ENCODE results near the gene ZNF350. TPM values are rescaled to one million over a fixed set of nuclear protein-coding genes. Genes with fewer than 3 reads are reported as not detected.

Gene ZNF350
- total and polyA plus RNA-seq, 2 of the 13 experiments (the other 11 are each of a cell fraction or from before 2014, with no cell fraction given) = 3.7 to 6.9 TPM

Other genes starting within 250 kb of the ZNF350 start
- not detected in 2 replicates for gene FPR1, start 235.0 kb downstream of the ZNF350 start, total RNA-seq (2016; rRNA removed; fragmentation: Illumina TruSeq; extraction: Trizol)
- 0.07 TPM in 1 of 2 replicates, not detected in the other for gene FPR1, start 235.0 kb downstream of the ZNF350 start, polyA plus RNA-seq (2011; rRNA removed)
- gene FPR2, start 225.7 kb downstream of the ZNF350 start, total RNA-seq (2016; rRNA removed; fragmentation: Illumina TruSeq; extraction: Trizol) = not detected in 2 replicates
- gene FPR2, start 225.7 kb downstream of the ZNF350 start, polyA plus RNA-seq (2011; rRNA removed) = not detected in 2 replicates
- gene FPR3, start 191.7 kb downstream of the ZNF350 start, total RNA-seq (2016; rRNA removed; fragmentation: Illumina TruSeq; extraction: Trizol) = not detected in 2 replicates
- 0.12 TPM in 1 of 2 replicates, not detected in the other for gene FPR3, start 191.7 kb downstream of the ZNF350 start, polyA plus RNA-seq (2011; rRNA removed)
- 3.2 and 5.7 TPM in 2 replicates for gene ZNF577, start 98.9 kb downstream of the ZNF350 start, total RNA-seq (2016; rRNA removed; fragmentation: Illumina TruSeq; extraction: Trizol)
- 7.1 and 7.6 TPM in 2 replicates for gene ZNF577, start 98.9 kb downstream of the ZNF350 start, polyA plus RNA-seq (2011; rRNA removed)
- 13.4 and 13.9 TPM in 2 replicates for gene ZNF649, start 81.8 kb downstream of the ZNF350 start, total RNA-seq (2016; rRNA removed; fragmentation: Illumina TruSeq; extraction: Trizol)
- 2.6 and 3.0 TPM in 2 replicates for gene ZNF649, start 81.8 kb downstream of the ZNF350 start, polyA plus RNA-seq (2011; rRNA removed)
- 8.3 and 9.6 TPM in 2 replicates for gene ZNF613, start 59.4 kb downstream of the ZNF350 start, total RNA-seq (2016; rRNA removed; fragmentation: Illumina TruSeq; extraction: Trizol)
- gene ZNF613, start 59.4 kb downstream of the ZNF350 start, polyA plus RNA-seq (2011; rRNA removed) = 3.6 and 3.7 TPM in 2 replicates
- 7.8 and 13.9 TPM in 2 replicates for gene ZNF615, start 21.4 kb upstream of the ZNF350 start, total RNA-seq (2016; rRNA removed; fragmentation: Illumina TruSeq; extraction: Trizol)
- gene ZNF615, start 21.4 kb upstream of the ZNF350 start, polyA plus RNA-seq (2011; rRNA removed) = 5.1 and 5.2 TPM in 2 replicates
- 22.8 and 38.2 TPM in 2 replicates for gene ZNF614, start 41.5 kb upstream of the ZNF350 start, total RNA-seq (2016; rRNA removed; fragmentation: Illumina TruSeq; extraction: Trizol)
- gene ZNF614, start 41.5 kb upstream of the ZNF350 start, polyA plus RNA-seq (2011; rRNA removed) = 10.0 and 13.0 TPM in 2 replicates
- gene ZNF432, start 62.0 kb upstream of the ZNF350 start, total RNA-seq (2016; rRNA removed; fragmentation: Illumina TruSeq; extraction: Trizol) = 8.7 and 10.8 TPM in 2 replicates
- gene ZNF432, start 62.0 kb upstream of the ZNF350 start, polyA plus RNA-seq (2011; rRNA removed) = 3.7 and 4.1 TPM in 2 replicates
- gene ZNF841, start 108.9 kb upstream of the ZNF350 start, total RNA-seq (2016; rRNA removed; fragmentation: Illumina TruSeq; extraction: Trizol) = 14.2 and 15.9 TPM in 2 replicates
- gene ZNF841, start 108.9 kb upstream of the ZNF350 start, polyA plus RNA-seq (2011; rRNA removed) = 6.2 and 6.7 TPM in 2 replicates
- 10.4 and 19.8 TPM in 2 replicates for gene ZNF616, start 153.1 kb upstream of the ZNF350 start, total RNA-seq (2016; rRNA removed; fragmentation: Illumina TruSeq; extraction: Trizol)
- 2.2 and 3.2 TPM in 2 replicates for gene ZNF616, start 153.1 kb upstream of the ZNF350 start, polyA plus RNA-seq (2011; rRNA removed)
- gene ZNF836, start 184.8 kb upstream of the ZNF350 start, total RNA-seq (2016; rRNA removed; fragmentation: Illumina TruSeq; extraction: Trizol) = 5.3 and 5.8 TPM in 2 replicates
- gene ZNF836, start 184.8 kb upstream of the ZNF350 start, polyA plus RNA-seq (2011; rRNA removed) = 1.6 and 1.7 TPM in 2 replicates
- 130 and 141 TPM in 2 replicates for gene PPP2R1A, start 203.2 kb upstream of the ZNF350 start, total RNA-seq (2016; rRNA removed; fragmentation: Illumina TruSeq; extraction: Trizol)
- gene PPP2R1A, start 203.2 kb upstream of the ZNF350 start, polyA plus RNA-seq (2011; rRNA removed) = 86.7 and 106 TPM in 2 replicates

Data from HepG2 (cell line).